ENCODE results near the gene SLC5A7.

SLC5A7 gene

GRCh38 chr2:107986278-107987217 lies at the start of gene SLC5A7:
SLC5A7 (plus strand) TSS chr2:107986524; CDS start chr2:107988156, 1,632 bp downstream.
- no peak for DNase-seq (ENCODE audit: low spot score)

- no peak for DNase-seq (ENCODE audit: low spot score)
Observed at GRCh38 chr2:107961395-107961794, 24.9 kb upstream of the SLC5A7 start.

GRCh38 chr2:107964185-107964584 lies 22.1 kb upstream of the SLC5A7 start:
- DNase-seq (ENCODE audit: low spot score): no peak

GRCh38 chr2:107984707-107985106 lies 1.6 kb upstream of the SLC5A7 start:
- no peak for DNase-seq (ENCODE audit: low spot score)

- no peak for DNase-seq (ENCODE audit: low spot score)
Observed at GRCh38 chr2:107988108-107988507, 1.8 kb downstream of the SLC5A7 start.

- no peak for DNase-seq (ENCODE audit: low spot score)
Observed at GRCh38 chr2:107989445-107989844, 3.1 kb downstream of the SLC5A7 start.

- no peak for DNase-seq (ENCODE audit: low spot score)
Observed at GRCh38 chr2:107990718-107991117, 4.4 kb downstream of the SLC5A7 start.

GRCh38 chr2:107992069-107992468 lies 5.7 kb downstream of the SLC5A7 start:
- no peak for DNase-seq (ENCODE audit: low spot score)

GRCh38 chr2:107999158-107999557 lies 12.8 kb downstream of the SLC5A7 start:
- DNase-seq (ENCODE audit: low spot score): no peak

GRCh38 chr2:108010912-108011591 lies 24.7 kb downstream of the SLC5A7 start:
- no peak for DNase-seq (ENCODE audit: low spot score)

- DNase-seq (ENCODE audit: low spot score): no peak
Observed at GRCh38 chr2:108013305-108013704, 27.0 kb downstream of the SLC5A7 start.

- no peak for DNase-seq (ENCODE audit: low spot score)
Observed at GRCh38 chr2:108022628-108023027, 36.3 kb downstream of the SLC5A7 start.

- no peak for DNase-seq (ENCODE audit: low spot score)
Observed at GRCh38 chr2:108023776-108024175, 37.5 kb downstream of the SLC5A7 start.

- DNase-seq (ENCODE audit: low spot score): no peak
Observed at GRCh38 chr2:108026092-108026794, 39.9 kb downstream of the SLC5A7 start.

GRCh38 chr2:108029496-108029895 lies 43.2 kb downstream of the SLC5A7 start:
- no peak for DNase-seq (ENCODE audit: low spot score)

GRCh38 chr2:108029912-108030311 lies 43.6 kb downstream of the SLC5A7 start:
- no peak for DNase-seq (ENCODE audit: low spot score)

- no peak for DNase-seq (ENCODE audit: low spot score)
Observed at GRCh38 chr2:108031471-108031941, 45.2 kb downstream of the SLC5A7 start.

GRCh38 chr2:108034843-108035242 lies 48.5 kb downstream of the SLC5A7 start:
- DNase-seq (ENCODE audit: low spot score): no peak

- no peak for DNase-seq (ENCODE audit: low spot score)
Observed at GRCh38 chr2:108048752-108049151, 62.4 kb downstream of the SLC5A7 start.

- DNase-seq (ENCODE audit: low spot score): no peak
Observed at GRCh38 chr2:108058576-108059137, 72.3 kb downstream of the SLC5A7 start.

GRCh38 chr2:108061439-108062042 lies 75.2 kb downstream of the SLC5A7 start:
- no peak for DNase-seq (ENCODE audit: low spot score)
